ACC112 (cell line): ENCODE measurements around the gene INSIG2.

Experiments
- H2AFZ ChIP-seq: fragments of 200-600 bp; sonication (generic); one replicate; pipeline ENCODE4 v1.6.0; 2017; ENCODE audit warnings: antibody characterized with exemption, low read length; ENCODE audit not compliant: unreplicated experiment
- H3K27ac ChIP-seq: fragments of 200-600 bp; sonication (generic); 2 replicates; pipeline ENCODE4 v1.5.1; 2014; ENCODE audit warnings: low read depth, mild to moderate bottlenecking, antibody characterized with exemption, low read length, moderate library complexity
- H3K27me3 ChIP-seq: fragments of 200-600 bp; sonication (generic); 2 replicates; pipeline ENCODE4 v1.6.1; 2014; ENCODE audit warnings: mild to moderate bottlenecking, antibody characterized with exemption, low read length, moderate library complexity, mixed read lengths; ENCODE audit not compliant: insufficient read depth
- H3K36me3 ChIP-seq: fragments of 200-600 bp; sonication (generic); 2 replicates; pipeline ENCODE4 v1.6.1; 2016; ENCODE audit warnings: mild to moderate bottlenecking, antibody characterized with exemption, low read length, moderate library complexity, mixed read lengths; ENCODE audit not compliant: insufficient read depth
- H3K4me1 ChIP-seq: fragments of 200-600 bp; sonication (generic); one replicate; pipeline ENCODE4 v1.6.1; 2016; ENCODE audit warnings: low read length, mixed read lengths; ENCODE audit not compliant: insufficient read depth, unreplicated experiment, control insufficient read depth
- H3K4me3 ChIP-seq: fragments of 200-600 bp; sonication (generic); 2 replicates; pipeline ENCODE4 v1.5.1; 2014; ENCODE audit warnings: mild to moderate bottlenecking, low read depth, low read length
- H3K79me2 ChIP-seq: fragments of 200-600 bp; sonication (generic); one replicate; pipeline ENCODE4 v1.6.0; 2016; ENCODE audit warnings: low read length; ENCODE audit not compliant: control insufficient read depth, unreplicated experiment, insufficient read depth

The INSIG2 gene

GRCh38 chr2:118050386-118050785, 37.9 kb upstream of the INSIG2 start:
- H3K36me3 ChIP-seq = no peaks in the 10 kb centered on the region
- H3K4me3 ChIP-seq = no peak overlapping the region
- no peak overlapping the region for H3K27ac ChIP-seq
- H3K4me1 ChIP-seq = peaks cover 38% of the 10 kb centered on the region
- no peak overlapping the region for H2AFZ ChIP-seq
- H3K27me3 ChIP-seq = no peaks in the 10 kb centered on the region
- no peaks in the 10 kb centered on the region for H3K79me2 ChIP-seq

GRCh38 chr2:118050974-118051373, 37.3 kb upstream of the INSIG2 start:
- no peak overlapping the region for H2AFZ ChIP-seq
- H3K27me3 ChIP-seq = no peaks in the 10 kb centered on the region
- H3K36me3 ChIP-seq = no peaks in the 10 kb centered on the region
- no peak overlapping the region for H3K27ac ChIP-seq
- H3K4me3 ChIP-seq = no peak overlapping the region
- no peaks in the 10 kb centered on the region for H3K79me2 ChIP-seq
- H3K4me1 ChIP-seq = peaks cover 38% of the 10 kb centered on the region

- H3K27me3 ChIP-seq = no peaks in the 10 kb centered on the region
- no peak overlapping the region for H3K27ac ChIP-seq
- no peak overlapping the region for H2AFZ ChIP-seq
Observed at GRCh38 chr2:118051826-118052358, 36.4 kb upstream of the INSIG2 start.

GRCh38 chr2:118052474-118052873, 35.8 kb upstream of the INSIG2 start:
- Histone ChIP-seq H2AFZ (no peak overlapping the region), H3K27ac (no peak overlapping the region), H3K27me3 (no peaks in the 10 kb centered on the region), H3K4me1 (peaks cover 31% of the 10 kb centered on the region), H3K4me3 (no peak overlapping the region), H3K79me2 (no peaks in the 10 kb centered on the region), H3K36me3 (no peaks in the 10 kb centered on the region)

More at GRCh38 chr2:118051826-118052358, 36.4 kb upstream of the INSIG2 start:
- peaks cover 36% of the 10 kb centered on the region for H3K4me1 ChIP-seq
- H3K4me3 ChIP-seq = no peak overlapping the region
- H3K79me2 ChIP-seq = no peaks in the 10 kb centered on the region
- H3K36me3 ChIP-seq = no peaks in the 10 kb centered on the region

- H3K4me3 ChIP-seq = no peak overlapping the region
- no peak overlapping the region for H3K27ac ChIP-seq
- no peaks in the 10 kb centered on the region for H3K27me3 ChIP-seq
- H3K79me2 ChIP-seq = no peaks in the 10 kb centered on the region
- no peaks in the 10 kb centered on the region for H3K36me3 ChIP-seq
- no peak overlapping the region for H2AFZ ChIP-seq
- H3K4me1 ChIP-seq = peaks cover 19% of the 10 kb centered on the region
Observed at GRCh38 chr2:118053681-118054080, 34.6 kb upstream of the INSIG2 start.

- Histone ChIP-seq H3K27ac (no peak overlapping the region), H3K79me2 (no peaks in the 10 kb centered on the region), H3K4me1 (peaks cover 20% of the 10 kb centered on the region), H3K4me3 (no peak overlapping the region), H2AFZ (no peak overlapping the region), H3K36me3 (no peaks in the 10 kb centered on the region), H3K27me3 (no peaks in the 10 kb centered on the region)
Observed at GRCh38 chr2:118054213-118055008, 33.9 kb upstream of the INSIG2 start.

- Histone ChIP-seq H2AFZ (no peak overlapping the region), H3K79me2 (no peaks in the 10 kb centered on the region), H3K4me3 (no peak overlapping the region), H3K4me1 (peaks cover 19% of the 10 kb centered on the region), H3K27ac (no peak overlapping the region), H3K27me3 (no peaks in the 10 kb centered on the region), H3K36me3 (no peaks in the 10 kb centered on the region)
Observed at GRCh38 chr2:118055512-118056164, 32.6 kb upstream of the INSIG2 start.

- Histone ChIP-seq H3K4me3 (no peak overlapping the region), H3K36me3 (no peaks in the 10 kb centered on the region), H2AFZ (no peak overlapping the region), H3K27ac (no peak overlapping the region), H3K4me1 (peaks cover 22% of the 10 kb centered on the region), H3K79me2 (no peaks in the 10 kb centered on the region), H3K27me3 (no peaks in the 10 kb centered on the region)
Observed at GRCh38 chr2:118056165-118056534, 32.1 kb upstream of the INSIG2 start.

- Histone ChIP-seq H3K4me1 (peaks cover 28% of the 10 kb centered on the region), H3K27me3 (no peaks in the 10 kb centered on the region)
Observed at GRCh38 chr2:118056801-118057200, 31.5 kb upstream of the INSIG2 start.

GRCh38 chr2:118058951-118059350, 29.3 kb upstream of the INSIG2 start:
- H3K36me3 ChIP-seq = no peaks in the 10 kb centered on the region
- H3K4me1 ChIP-seq = peaks cover 30% of the 10 kb centered on the region
- H2AFZ ChIP-seq = peak overlapping the region; percentile 11
- H3K27me3 ChIP-seq = no peaks in the 10 kb centered on the region
- H3K79me2 ChIP-seq = no peaks in the 10 kb centered on the region
- no peak overlapping the region for H3K4me3 ChIP-seq
- peak overlapping the region; percentile 66 for H3K27ac ChIP-seq

More at GRCh38 chr2:118056801-118057200, 31.5 kb upstream of the INSIG2 start:
- Histone ChIP-seq H3K27ac (no peak overlapping the region), H3K36me3 (no peaks in the 10 kb centered on the region), H3K4me3 (no peak overlapping the region), H2AFZ (no peak overlapping the region), H3K79me2 (no peaks in the 10 kb centered on the region)
